Naive thymus-derived CD8-positive, alpha-beta T cell (primary cell): Measurements from ENCODE around the gene SLC22A17. TPM values are rescaled to one million over a fixed set of nuclear protein-coding genes. Genes with fewer than 3 reads are reported as not detected.
A peak's percentile ranks its signal among the peaks of the same experiment; 100 is the strongest.

Experiments
- ATAC-seq, 2 donors: fragments of 150-1000 bp; cut with Tn5 transposase in 1 of 2; sonication (Bioruptor Pico), chemical (Tn5 transposase) in 1 of 2; 1 replicate in 1 of 2; 2 replicates in 1 of 2; pipeline ENCODE4 v1.10.0; 2021; ENCODE audit warnings: mild to moderate bottlenecking in 2 of 2, moderate library complexity in 2 of 2
- POLR2A ChIA-PET: fragments of 350-600 bp; sonication (Branson Sonifier 250); formaldehyde crosslinking; loops from one replicate; lab custom pipeline; 2021; ENCODE audit warnings: antibody characterized with exemption; lab: Charles Lee
- DNase-seq, 10 donors: peaks; one replicate each; pipeline versions ENCODE4 v3.0.0 to v3.0.0-alpha.2; 2020 to 2022
- H3K27ac Mint-ChIP-seq, 10 donors: one replicate each; pipeline ENCODE4 v1.8.0; 2020 to 2022; ENCODE audit warnings: mild to moderate bottlenecking in 10 of 10, mixed read lengths in 10 of 10, moderate library complexity in 4 of 10, inconsistent platforms in 1 of 10
- H3K27me3 Mint-ChIP-seq, 5 donors: one replicate each; pipeline ENCODE4 v1.8.0; 2021 to 2022; ENCODE audit warnings: mixed read lengths in 5 of 5
- H3K36me3 Mint-ChIP-seq, 3 donors: one replicate each; pipeline ENCODE4 v1.8.0; 2020 to 2022; ENCODE audit warnings: mixed read lengths in 3 of 3, mild to moderate bottlenecking in 2 of 3, inconsistent platforms in 1 of 3
- H3K4me1 Mint-ChIP-seq, 4 donors: one replicate each; pipeline ENCODE4 v1.8.0; 2021 to 2022; ENCODE audit warnings: mixed read lengths in 4 of 4
- H3K4me3 Mint-ChIP-seq, 10 donors: one replicate each; pipeline ENCODE4 v1.8.0; 2020 to 2022; ENCODE audit warnings: mild to moderate bottlenecking in 10 of 10, mixed read lengths in 10 of 10, moderate library complexity in 6 of 10, inconsistent platforms in 1 of 10
- H3K9me3 Mint-ChIP-seq, 9 donors: one replicate each; pipeline ENCODE4 v1.8.0; 2020 to 2022; ENCODE audit warnings: mixed read lengths in 9 of 9, mild to moderate bottlenecking in 3 of 9, inconsistent platforms in 1 of 9, moderate library complexity in 1 of 9
- polyA plus RNA-seq, 3 donors: library from polyadenylated mRNA; unstranded; fragments of 300-500 nt; fragmentation: Illumina TruSeq; gene quantifications; one replicate each; pipeline ENCODE4 v1.2.3, GENCODE V29; 2021
- total RNA-seq, 8 experiments: library from RNA in 2 of 8; stranded (reverse) in 2 of 8; gene quantifications; one replicate each; pipeline ENCODE4 v1.2.3 and lab custom pipeline; 2021 to 2026

The SLC22A17 gene
- total and polyA plus RNA-seq, 5 experiments from 2014 or later = 3.9 to 22.6 (median 9.6) TPM

DNA sequence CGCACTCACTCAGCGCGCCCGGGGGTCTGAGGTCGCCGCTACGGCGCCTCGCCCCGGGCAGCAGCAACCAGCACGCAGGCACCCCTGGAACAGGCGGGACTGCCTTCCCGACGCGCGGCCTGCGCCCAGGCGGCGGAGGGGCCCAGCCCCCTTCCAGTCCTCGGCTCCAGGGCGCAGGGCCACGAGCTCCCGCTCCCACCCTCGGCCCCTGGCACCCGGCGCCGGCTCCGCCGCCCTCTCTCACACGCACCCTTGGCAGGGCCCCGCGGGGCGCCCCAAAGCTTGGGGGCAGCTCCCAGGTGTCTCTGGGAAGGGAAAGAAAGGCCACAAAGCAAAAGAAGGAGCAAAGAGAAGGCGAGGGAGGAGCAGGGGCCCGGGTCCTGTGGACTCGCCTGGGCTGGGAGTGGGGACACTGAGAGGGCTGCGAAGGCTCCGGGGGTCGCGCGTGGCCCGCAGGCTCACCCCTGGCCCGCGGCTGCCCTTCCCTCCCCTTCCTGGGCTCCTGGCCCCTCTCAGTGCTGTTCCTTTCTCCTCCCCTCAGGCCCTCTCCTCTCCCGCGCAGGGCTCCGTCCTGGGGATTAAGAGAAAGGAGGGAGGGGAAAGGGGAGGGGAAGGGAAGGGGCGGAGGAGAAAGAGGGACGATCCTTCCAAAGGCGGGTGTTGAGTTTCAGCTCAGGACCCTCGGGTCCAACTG is 13.2 kb upstream of the SLC22A17 start:
- Mint-ChIP-seq H3K9me3 (no peaks in the 10 kb centered on the region), H3K36me3 (no peaks in the 10 kb centered on the region), H3K4me1 (peaks cover 0 to 8% (median 2%) of the 10 kb centered on the region in 4 donors), H3K27me3 (peaks cover 14 to 42% (median 32%) of the 10 kb centered on the region in 5 donors), H3K27ac (no peak overlapping the region), H3K4me3 (no peak overlapping the region)
- DNase-seq (no peak), ATAC-seq (no peak)
- POLR2A ChIA-PET = no interaction called here

- DNase-seq = no peak
- H3K27ac Mint-ChIP-seq = no peak within 1 kb of the TSS
Measured at GRCh38 chr14:23365036-23365731, 12.5 kb upstream of the SLC22A17 start, which contains the start of gene EFS. Gene EFS, minus strand, starts transcription at chr14:23365172. Its CDS starts 147 bp downstream, at chr14:23365025.

GRCh38 chr14:23364164-23365035 is 11.7 kb upstream of the SLC22A17 start:
- Mint-ChIP-seq H3K27ac (no peak overlapping the region), H3K9me3 (no peaks in the 10 kb centered on the region), H3K4me3 (peak overlapping the region in 5 of 10 donors; percentile 29 to 63 (median 42)), H3K36me3 (no peaks in the 10 kb centered on the region), H3K27me3 (peaks cover 14 to 43% (median 33%) of the 10 kb centered on the region in 5 donors), H3K4me1 (peaks cover 0 to 8% (median 2%) of the 10 kb centered on the region in 4 donors)
- POLR2A ChIA-PET = no interaction called here
- ATAC-seq = no peak
- no peak for DNase-seq

More at GRCh38 chr14:23365036-23365731, 12.5 kb upstream of the SLC22A17 start, which contains the start of gene EFS:
- POLR2A ChIA-PET = no interaction called here
- peaks cover 14 to 43% (median 33%) of the 10 kb centered on the region in 5 donors for H3K27me3 Mint-ChIP-seq
- no peaks in the 10 kb centered on the region for H3K36me3 Mint-ChIP-seq
- peak within 1 kb of the TSS in 5 of 10 donors; percentile 29 to 63 (median 42) for H3K4me3 Mint-ChIP-seq
- peaks cover 0 to 8% (median 2%) of the 10 kb centered on the region in 4 donors for H3K4me1 Mint-ChIP-seq
- no peak for ATAC-seq
- H3K9me3 Mint-ChIP-seq = no peaks in the 10 kb centered on the region

DNA sequence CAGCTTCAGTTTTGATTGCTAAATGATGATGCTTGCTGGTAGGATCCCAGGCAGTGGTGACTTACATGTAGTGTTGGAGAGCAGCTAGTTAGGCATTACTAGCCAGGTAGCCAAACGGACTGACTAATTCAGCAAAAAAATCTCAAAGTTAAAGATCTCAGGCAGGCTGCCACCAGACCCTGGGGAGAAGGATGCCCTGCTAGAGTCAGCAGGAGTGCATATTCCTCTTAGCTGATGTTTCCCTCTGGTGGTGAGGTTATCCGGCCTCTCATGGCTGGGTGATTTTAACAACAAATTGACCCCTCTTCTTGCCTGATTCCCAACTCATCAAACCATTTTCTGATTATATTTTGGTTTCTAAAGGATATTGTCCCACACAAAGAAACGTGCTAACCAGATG is 9.5 kb upstream of the SLC22A17 start:
- Mint-ChIP-seq H3K36me3 (no peaks in the 10 kb centered on the region), H3K9me3 (no peaks in the 10 kb centered on the region), H3K27ac (no peak overlapping the region), H3K4me1 (peaks cover 0 to 8% (median 2%) of the 10 kb centered on the region in 4 donors), H3K27me3 (peaks cover 12 to 32% (median 22%) of the 10 kb centered on the region in 5 donors), H3K4me3 (no peak overlapping the region)
- DNase-seq (no peak), ATAC-seq (no peak)
- POLR2A ChIA-PET = interaction anchor here (0.6 to 1.0 kb wide), 2 partner anchors 10 to 63 kb away, joined by 3 to 6 read pairs; partner anchors contain the start of gene SLC22A17

DNA sequence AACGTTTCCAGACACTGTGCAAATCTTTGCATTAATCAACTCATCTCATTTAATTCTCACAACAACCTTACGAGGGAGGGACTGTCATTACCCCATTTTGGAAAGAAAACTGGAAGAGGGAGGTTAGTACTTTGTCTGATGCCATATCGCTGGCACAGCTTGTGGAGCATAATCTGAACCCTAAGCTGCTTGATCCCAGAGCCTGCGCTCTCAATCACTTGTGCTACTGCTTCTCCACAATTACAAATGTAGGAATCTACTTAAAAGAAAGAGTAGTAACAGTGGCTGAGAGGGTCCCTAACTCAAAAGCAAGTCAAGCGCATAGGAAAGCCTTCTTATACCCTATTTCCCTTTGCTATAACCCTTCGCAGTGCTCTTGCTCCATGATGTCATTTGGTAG is 9.1 kb upstream of the SLC22A17 start:
- POLR2A ChIA-PET = interaction anchor here (0.6 to 1.0 kb wide), 2 partner anchors 9 to 62 kb away, joined by 3 to 6 read pairs; partner anchors contain the start of gene SLC22A17
- ATAC-seq = no peak
- Mint-ChIP-seq H3K36me3 (no peaks in the 10 kb centered on the region), H3K4me1 (peaks cover 0 to 8% (median 2%) of the 10 kb centered on the region in 4 donors), H3K27me3 (peaks cover 7 to 28% (median 18%) of the 10 kb centered on the region in 5 donors), H3K4me3 (no peak overlapping the region), H3K9me3 (no peaks in the 10 kb centered on the region), H3K27ac (no peak overlapping the region)
- DNase-seq = no peak

GRCh38 chr14:23361320-23361719 is 8.6 kb upstream of the SLC22A17 start:
- ATAC-seq (no peak), DNase-seq (no peak)
- Mint-ChIP-seq H3K27ac (peak overlapping the region in 2 of 10 donors; percentile 3 to 34), H3K4me3 (no peak overlapping the region), H3K9me3 (no peaks in the 10 kb centered on the region), H3K27me3 (peaks cover 5 to 24% (median 14%) of the 10 kb centered on the region in 5 donors), H3K4me1 (peaks cover 0 to 7% (median 2%) of the 10 kb centered on the region in 4 donors), H3K36me3 (no peaks in the 10 kb centered on the region)
- POLR2A ChIA-PET = interaction anchor here (0.6 kb wide), 1 partner anchor 62 kb away, joined by 6 read pairs; no protein-coding TSS in a partner anchor

- DNase-seq (no peak), ATAC-seq (no peak)
- POLR2A ChIA-PET = interaction anchor here (1.6 kb wide), 1 partner anchor 39 kb away, joined by 5 read pairs; the partner anchor contains the start of gene PABPN1
- peaks cover 0 to 7% (median 2%) of the 10 kb centered on the region in 4 donors for H3K4me1 Mint-ChIP-seq
- no peak overlapping the region for H3K27ac Mint-ChIP-seq
- H3K27me3 Mint-ChIP-seq = peaks cover 8 to 25% (median 15%) of the 10 kb centered on the region in 5 donors
- no peaks in the 10 kb centered on the region for H3K36me3 Mint-ChIP-seq
- no peaks in the 10 kb centered on the region for H3K9me3 Mint-ChIP-seq
- H3K4me3 Mint-ChIP-seq = no peak overlapping the region
Measured at GRCh38 chr14:23360496-23360895, 7.8 kb upstream of the SLC22A17 start.

- Mint-ChIP-seq H3K36me3 (no peaks in the 10 kb centered on the region), H3K27ac (peak overlapping the region in 1 of 10 donors; percentile 24), H3K9me3 (no peaks in the 10 kb centered on the region), H3K4me1 (peaks cover 0 to 6% (median 2%) of the 10 kb centered on the region in 4 donors), H3K4me3 (no peak overlapping the region), H3K27me3 (peaks cover 8 to 28% (median 14%) of the 10 kb centered on the region in 5 donors)
- no peak for ATAC-seq
- no peak for DNase-seq
- POLR2A ChIA-PET = interaction anchor here (1.6 kb wide), 1 partner anchor 38 kb away, joined by 5 read pairs; the partner anchor contains the start of gene PABPN1
Measured at GRCh38 chr14:23359722-23360447, 7.2 kb upstream of the SLC22A17 start.

DNA sequence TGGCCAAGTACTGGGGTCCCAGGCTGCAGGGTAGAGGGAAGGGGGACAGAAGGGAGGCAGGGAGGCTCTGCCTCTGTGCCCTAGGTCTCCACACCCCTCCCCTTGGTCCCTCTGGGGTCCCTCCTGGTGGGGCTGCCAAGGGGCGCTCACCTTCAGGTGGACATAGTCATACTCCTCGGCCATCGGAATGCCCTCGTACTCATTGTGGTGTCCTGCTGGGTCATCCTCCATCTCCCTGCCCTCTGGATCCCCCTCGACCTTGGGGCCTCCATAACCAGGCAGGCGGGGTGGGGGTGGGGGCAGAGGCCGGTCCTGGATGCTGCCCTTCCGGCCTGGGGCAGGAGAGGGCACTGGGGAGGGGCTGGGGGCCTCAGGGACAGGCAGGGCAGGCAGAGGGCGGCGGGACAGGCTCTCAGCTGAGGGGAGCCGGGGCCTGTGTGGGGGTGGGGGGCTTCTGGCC is 6.5 kb upstream of the SLC22A17 start:
- Mint-ChIP-seq H3K27me3 (peaks cover 3 to 24% (median 7%) of the 10 kb centered on the region in 5 donors), H3K27ac (no peak overlapping the region), H3K9me3 (no peaks in the 10 kb centered on the region), H3K4me1 (no peaks in the 10 kb centered on the region), H3K4me3 (no peak overlapping the region), H3K36me3 (no peaks in the 10 kb centered on the region)
- DNase-seq = no peak
- POLR2A ChIA-PET = interaction anchor here (1.6 kb wide), 1 partner anchor 38 kb away, joined by 5 read pairs; the partner anchor contains the start of gene PABPN1
- ATAC-seq = no peak

- no peak for DNase-seq
- no peak overlapping the region for H3K4me3 Mint-ChIP-seq
- no peaks in the 10 kb centered on the region for H3K36me3 Mint-ChIP-seq
- H3K27ac Mint-ChIP-seq = no peak overlapping the region
- peaks cover 0 to 27% (median 4%) of the 10 kb centered on the region in 5 donors for H3K27me3 Mint-ChIP-seq
- POLR2A ChIA-PET = no interaction called here
- no peak for ATAC-seq
- peaks cover 0 to under 1% (median under 1%) of the 10 kb centered on the region in 4 donors for H3K4me1 Mint-ChIP-seq
- no peaks in the 10 kb centered on the region for H3K9me3 Mint-ChIP-seq
Measured at GRCh38 chr14:23358553-23359166, 6.0 kb upstream of the SLC22A17 start.

DNA sequence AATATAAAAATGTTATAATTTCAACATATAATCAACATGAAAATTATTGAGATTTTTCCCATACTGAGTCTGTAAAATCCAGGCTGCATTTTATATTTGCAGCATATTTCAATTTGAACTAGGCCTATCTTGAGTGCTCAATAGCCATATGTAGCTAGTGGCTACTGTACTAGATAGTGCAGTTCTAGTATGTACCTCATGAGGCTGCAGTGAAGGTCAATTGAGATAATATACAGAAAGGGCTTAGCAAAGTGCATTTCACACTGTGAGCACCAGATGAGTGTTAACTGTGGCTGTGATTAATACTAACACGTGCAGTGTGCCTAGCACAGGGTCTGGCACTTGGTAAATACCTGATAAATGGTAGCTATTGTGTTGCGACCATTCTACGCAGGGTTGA is 5.4 kb upstream of the SLC22A17 start:
- Mint-ChIP-seq H3K4me3 (no peak overlapping the region), H3K27ac (no peak overlapping the region), H3K36me3 (no peaks in the 10 kb centered on the region), H3K9me3 (no peaks in the 10 kb centered on the region), H3K4me1 (peaks cover 4 to 6% (median 5%) of the 10 kb centered on the region in 4 donors), H3K27me3 (peaks cover 0 to 31% (median 4%) of the 10 kb centered on the region in 5 donors)
- DNase-seq = no peak
- POLR2A ChIA-PET = no interaction called here
- ATAC-seq = no peak
